ENCODE results near the gene SAPCD1. TPM values are rescaled to one million over a fixed set of nuclear protein-coding genes. Genes with fewer than 3 reads are reported as not detected.

The SAPCD1 gene
- polyA plus RNA-seq, 1 of the 3 experiments (the other 2 are of a cell fraction) = 5.9 TPM

DNA sequence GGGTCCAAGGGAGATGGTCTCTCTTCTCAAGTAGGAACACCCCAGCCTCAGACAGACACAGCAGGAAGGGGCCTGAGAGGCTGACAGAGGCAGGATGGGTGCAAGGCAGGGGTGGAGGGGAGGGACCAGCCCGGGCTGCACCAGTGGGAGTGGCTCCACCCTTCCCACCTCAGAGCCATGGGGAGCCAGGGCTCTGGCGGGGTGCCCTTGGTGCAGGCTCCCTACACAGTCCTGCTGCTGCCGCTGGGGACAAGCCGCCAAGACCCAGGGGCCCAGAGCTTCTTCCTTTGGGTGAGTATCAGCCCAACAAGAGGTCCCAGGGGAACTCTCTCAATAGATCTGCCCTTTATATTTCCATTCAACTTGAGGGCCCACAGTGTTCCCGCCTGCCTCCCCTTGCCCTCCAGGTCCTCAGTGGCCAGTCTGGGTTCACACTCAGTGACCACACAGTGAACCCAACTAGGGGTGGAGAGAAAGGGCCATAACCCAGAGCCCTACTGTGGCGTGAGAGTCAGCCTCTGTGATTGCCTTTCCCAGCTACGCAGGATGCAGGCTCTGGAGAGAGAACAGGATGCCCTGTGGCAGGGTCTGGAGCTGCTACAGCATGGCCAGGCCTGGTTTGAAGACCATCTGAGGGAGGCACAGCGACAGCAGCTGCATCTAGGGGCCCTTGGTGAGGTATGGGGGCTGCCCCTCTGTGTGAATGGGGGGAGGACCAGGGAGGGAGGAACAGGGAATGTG is 592 bp downstream of the SAPCD1 start (continued):
- TF ChIP-seq JUND (IDR thresholded peaks at IDR 0.05) (no peak), SMC3 (IDR thresholded peaks at IDR 0.05; ENCODE audit: low read depth, low read length) (no peak), TAF1 (IDR thresholded peaks at IDR 0.05; ENCODE audit: borderline replicate concordance, low read depth, low read length) (no peak)

DNA sequence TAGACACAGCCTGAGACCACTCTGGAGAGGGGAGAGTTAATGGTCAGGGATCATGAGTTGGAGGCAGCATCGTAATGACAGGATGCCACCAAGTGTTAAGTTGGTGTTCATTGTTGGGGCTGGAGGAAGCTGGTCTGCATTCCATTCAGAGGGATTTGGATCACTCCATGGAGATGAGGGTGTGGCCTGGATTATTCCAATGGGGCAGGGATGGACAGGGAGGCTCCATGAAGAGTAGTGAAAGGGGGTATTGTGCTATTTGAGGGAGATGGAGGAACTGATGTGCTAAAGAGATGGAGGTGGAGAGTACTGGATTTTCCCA is 1.1 kb downstream of the SAPCD1 start:
- ChIA-PET CTCF (interaction anchor here (1.0 kb wide), 1 partner anchor 28 kb away, joined by 5 read pairs; no protein-coding TSS in a partner anchor), POLR2A (no interaction called here)
- no peak overlapping the region for H3K27ac ChIP-seq (ENCODE audit: low read depth in 2 of 2, low read length in 1 of 2)
- DNase-seq = no peak
- no peaks in the 10 kb centered on the region for H3K79me2 ChIP-seq (ENCODE audit: insufficient read depth)
- no peaks in the 10 kb centered on the region for H3F3A ChIP-seq (replicated peaks; ENCODE audit: insufficient read depth)
- H4K20me1 ChIP-seq (ENCODE audit: insufficient read depth) = no peaks in the 10 kb centered on the region
- peaks cover 0 to 8% of the 10 kb centered on the region in 2 experiments; a peak in 1 of 4 replicates for H3K4me1 ChIP-seq (ENCODE audit: control insufficient read depth in 1 of 2, insufficient read depth in 2 of 2, low read depth in 1 of 2, low read length in 1 of 2)
- TF ChIP-seq NRF1 (IDR thresholded peaks at IDR 0.05; ENCODE audit: low read depth, low read length) (no peak), NFIC (IDR thresholded peaks at IDR 0.05; ENCODE audit: borderline replicate concordance) (no peak), EZH2phosphoT487 (IDR thresholded peaks at IDR 0.05; ENCODE audit: borderline replicate concordance, low read depth) (no peak), RXRA (IDR thresholded peaks at IDR 0.05; ENCODE audit: borderline replicate concordance, low read depth) (no peak), JUND (IDR thresholded peaks at IDR 0.05) (no peak), FOXM1 (IDR thresholded peaks at IDR 0.05; ENCODE audit: low read depth) (no peak)
- TF ChIP-seq, protein P1, sequence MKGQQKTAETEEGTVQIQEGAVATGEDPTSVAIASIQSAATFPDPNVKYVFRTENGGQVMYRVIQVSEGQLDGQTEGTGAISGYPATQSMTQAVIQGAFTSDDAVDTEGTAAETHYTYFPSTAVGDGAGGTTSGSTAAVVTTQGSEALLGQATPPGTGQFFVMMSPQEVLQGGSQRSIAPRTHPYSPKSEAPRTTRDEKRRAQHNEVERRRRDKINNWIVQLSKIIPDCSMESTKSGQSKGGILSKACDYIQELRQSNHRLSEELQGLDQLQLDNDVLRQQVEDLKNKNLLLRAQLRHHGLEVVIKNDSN (IDR thresholded peaks at IDR 0.05; ENCODE audit: borderline replicate concordance, low read depth) = no peak
- no peak overlapping the region for H3K4me2 ChIP-seq
- no peaks in the 10 kb centered on the region for H3K27me3 ChIP-seq (ENCODE audit: insufficient read depth)
- no peaks in the 10 kb centered on the region for H3K36me3 ChIP-seq (replicated peaks in 1 of 2; ENCODE audit: control insufficient read depth in 1 of 2, insufficient read depth in 2 of 2, low read length in 1 of 2)
- no peaks in the 10 kb centered on the region for H3K9me2 ChIP-seq
- no peaks in the 10 kb centered on the region for H3K9me3 ChIP-seq
- H3K4me3 ChIP-seq (ENCODE audit: low read depth in 2 of 2, low read length in 1 of 2) = no peak overlapping the region
- H3K9ac ChIP-seq = no peak overlapping the region
- no peak overlapping the region for H2AFZ ChIP-seq (ENCODE audit: low read depth)
- 42% methylated on average over 1 of the region's 1 CpG for WGBS (ENCODE audit: low lambda C conversion rate)

DNA sequence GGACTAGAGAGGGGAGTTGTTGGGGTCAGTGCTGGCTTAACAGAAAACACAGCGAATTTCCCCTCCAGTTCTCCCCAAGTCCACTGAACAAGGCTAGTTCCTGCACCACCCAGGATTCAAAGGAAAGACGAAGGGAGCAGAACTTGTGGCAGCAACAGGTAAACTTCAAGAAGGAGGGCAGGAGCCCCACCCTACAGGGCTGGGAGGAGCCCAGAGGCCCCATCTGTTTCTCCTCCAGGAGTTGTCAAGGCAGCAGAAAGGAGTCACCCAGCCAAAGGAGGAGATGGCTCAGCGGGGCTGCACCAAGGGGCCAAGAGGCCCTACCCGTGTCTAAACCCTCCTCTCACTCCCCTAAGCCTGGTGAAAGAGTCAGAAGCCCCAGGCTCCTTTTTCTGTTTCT is 1.7 kb downstream of the SAPCD1 start:
- WGBS (ENCODE audit: low lambda C conversion rate) = 86% methylated on average over 3 of the region's 4 CpGs
- Histone ChIP-seq H2AFZ (ENCODE audit: low read depth) (no peak overlapping the region), H3K4me1 (ENCODE audit: control insufficient read depth in 1 of 2, insufficient read depth in 2 of 2, low read depth in 1 of 2, low read length in 1 of 2) (peaks cover 0 to 8% of the 10 kb centered on the region in 2 experiments; a peak in 1 of 4 replicates), H3K4me2 (no peak overlapping the region), H3K79me2 (ENCODE audit: insufficient read depth) (no peaks in the 10 kb centered on the region), H3K36me3 (replicated peaks in 1 of 2; ENCODE audit: control insufficient read depth in 1 of 2, insufficient read depth in 2 of 2, low read length in 1 of 2) (no peaks in the 10 kb centered on the region), H3K9me3 (no peaks in the 10 kb centered on the region), H3F3A (replicated peaks; ENCODE audit: insufficient read depth) (peaks cover 2% of the 10 kb centered on the region), H3K27ac (ENCODE audit: low read depth in 2 of 2, low read length in 1 of 2) (no peak overlapping the region), H3K9me2 (no peaks in the 10 kb centered on the region), H3K4me3 (ENCODE audit: low read depth in 2 of 2, low read length in 1 of 2) (no peak overlapping the region), H3K27me3 (ENCODE audit: insufficient read depth) (no peaks in the 10 kb centered on the region), H4K20me1 (ENCODE audit: insufficient read depth) (no peaks in the 10 kb centered on the region), H3K9ac (no peak overlapping the region)
- ChIA-PET CTCF (no interaction called here), POLR2A (no interaction called here)
- no peak for TF ChIP-seq FOSL2 (IDR thresholded peaks at IDR 0.05; ENCODE audit: borderline replicate concordance, low read depth)
- no peak for DNase-seq
